A673 (cell line): ENCODE measurements around the gene CRB1. TPM values are rescaled to one million over a fixed set of nuclear protein-coding genes. Genes with fewer than 3 reads are reported as not detected.
"Not testable (repeated sequence)": the region's sequence is repeated elsewhere in the genome, so short reads cannot be mapped to it uniquely, and the experiment has no call there.

ENCODE experiments used
- BruUV-seq: library from RNA; stranded (reverse); fragments of 400-500 nt; replicated peaks from 2 replicates; lab custom pipeline; 2021; lab: Mats Ljungman, UMichigan
- CTCF ChIA-PET: fragments of 300-600 bp; sonication (Branson Sonifier 250); formaldehyde crosslinking; loops from one replicate; lab custom pipeline; 2022; ENCODE audit warnings: antibody characterized with exemption; lab: Charles Lee
- POLR2A ChIA-PET: fragments of 300-600 bp; sonication (Branson Sonifier 250); formaldehyde crosslinking; loops from one replicate; lab custom pipeline; 2022; ENCODE audit warnings: antibody characterized with exemption; ENCODE audit not compliant: low non-redundant PET; lab: Charles Lee
- DNase-seq: peaks from one replicate; pipeline ENCODE4 v3.0.0-alpha.2; 2015; ENCODE audit warnings: low spot score
- H3K27ac ChIP-seq: fragments of 200-600 bp; sonication (generic); 2 replicates; pipeline ENCODE4 v1.5.1; 2016; ENCODE audit warnings: mixed run types, low read depth, mild to moderate bottlenecking, mixed read lengths, antibody characterized with exemption, low read length; ENCODE audit not compliant: poor library complexity, severe bottlenecking
- H3K27me3 ChIP-seq: fragments of 200-600 bp; sonication (generic); replicated peaks from 2 replicates; pipeline ENCODE4 v1.6.1; 2017; ENCODE audit warnings: mixed run types, low read depth, mild to moderate bottlenecking, mixed read lengths, antibody characterized with exemption, low read length; ENCODE audit not compliant: insufficient read depth, poor library complexity
- H3K36me3 ChIP-seq: fragments of 200-600 bp; sonication (generic); 2 replicates; pipeline ENCODE4 v1.6.1; 2016; ENCODE audit warnings: mixed run types, mild to moderate bottlenecking, mixed read lengths, antibody characterized with exemption, low read length; ENCODE audit not compliant: insufficient read depth, poor library complexity, severe bottlenecking
- H3K4me1 ChIP-seq: fragments of 200-600 bp; sonication (generic); 2 replicates; pipeline ENCODE4 v1.6.1; 2017; ENCODE audit warnings: mixed run types, mild to moderate bottlenecking, mixed read lengths, antibody characterized with exemption, low read length; ENCODE audit not compliant: insufficient read depth, poor library complexity, severe bottlenecking
- H3K4me3 ChIP-seq: fragments of 200-600 bp; sonication (generic); 2 replicates; pipeline ENCODE4 v1.5.1; 2016; ENCODE audit warnings: low read depth, mixed run types, mild to moderate bottlenecking, mixed read lengths, low read length; ENCODE audit not compliant: poor library complexity, severe bottlenecking
- H3K9me3 ChIP-seq: fragments of 200-600 bp; sonication (generic); 2 replicates; pipeline ENCODE4 v1.6.1; 2016; ENCODE audit warnings: mixed run types, low read depth, mild to moderate bottlenecking, mixed read lengths, antibody characterized with exemption, low read length; ENCODE audit not compliant: poor library complexity, severe bottlenecking
- CTCF ChIP-seq: fragments of 300-800, 200-600 bp; sonication (generic); conservative IDR thresholded peaks from 2 replicates; pipeline ENCODE4 v1.5.1; 2017; ENCODE audit warnings: low read depth, mild to moderate bottlenecking, antibody characterized with exemption, low read length, moderate library complexity, mixed read lengths
- EZH2 ChIP-seq: fragments of 200-600 bp; sonication (generic); IDR thresholded peaks from 2 replicates; pipeline ENCODE4 v1.6.1; 2017; ENCODE audit warnings: borderline replicate concordance, low read depth, mild to moderate bottlenecking, mixed read lengths, antibody characterized with exemption, low read length; ENCODE audit not compliant: poor library complexity, severe bottlenecking
- intact Hi-C: fragments of 100-400 bp; cut with micrococcal nuclease; formaldehyde crosslinking; loops from one replicate; pipeline ENCODE4 v1.10.0; 2022; ENCODE audit not compliant: unreplicated experiment
- total RNA-seq: library from RNA; stranded (reverse); gene quantifications from 2 replicates; pipeline ENCODE4 v1.2.3, GENCODE V29; 2021

The CRB1 gene
- total RNA-seq, 1 experiment from 2014 or later: not detected

GRCh38 chr1:197400522-197400902 is 132.5 kb downstream of the CRB1 start:
- POLR2A ChIA-PET: no interaction called here
- intact Hi-C loops: loop anchor here (5.0 kb wide), 1 partner anchor 117 kb away; no protein-coding TSS in a partner anchor
- H3K36me3 ChIP-seq: no peaks in the 10 kb centered on the region
- CTCF ChIA-PET: interaction anchor here (0.6 to 1.1 kb wide), 5 partner anchors 10 to 116 kb away, joined by 3 to 12 read pairs (median 9); no protein-coding TSS in a partner anchor
- H3K4me3 ChIP-seq: no peak overlapping the region
- no peaks in the 10 kb centered on the region for H3K27me3 ChIP-seq
- no TSS peak for BruUV-seq
- DNase-seq: no peak
- no peak for TF ChIP-seq EZH2
- no peak for TF ChIP-seq CTCF
- H3K9me3 ChIP-seq: no peaks in the 10 kb centered on the region
- no peak overlapping the region for H3K27ac ChIP-seq
- no peaks in the 10 kb centered on the region for H3K4me1 ChIP-seq

- Histone ChIP-seq H3K4me3 (no peak overlapping the region), H3K27me3 (no peaks in the 10 kb centered on the region), H3K9me3 (no peaks in the 10 kb centered on the region), H3K4me1 (no peaks in the 10 kb centered on the region), H3K27ac (no peak overlapping the region), H3K36me3 (no peaks in the 10 kb centered on the region)
- POLR2A ChIA-PET: no interaction called here
- CTCF ChIA-PET: no interaction called here
- DNase-seq: no peak
- BruUV-seq: no TSS peak
- TF ChIP-seq EZH2: no peak
- intact Hi-C loops: loop anchor here (5.0 kb wide), 1 partner anchor 115 kb away; no protein-coding TSS in a partner anchor
Observed at GRCh38 chr1:197402189-197402588, 134.1 kb downstream of the CRB1 start.

- DNase-seq, POLR2A ChIA-PET, H3K9me3 ChIP-seq, H3K27me3 ChIP-seq, BruUV-seq, H3K27ac ChIP-seq, H3K4me3 ChIP-seq, CTCF ChIA-PET, H3K4me1 ChIP-seq, H3K36me3 ChIP-seq: not testable (repeated sequence)
- intact Hi-C loops: loop anchor here (5.0 kb wide), 1 partner anchor 113 kb away; no protein-coding TSS in a partner anchor
Observed at GRCh38 chr1:197404774-197405173, 136.7 kb downstream of the CRB1 start.

GRCh38 chr1:197405614-197406013 is 137.6 kb downstream of the CRB1 start:
- H3K27ac ChIP-seq, H3K36me3 ChIP-seq, CTCF ChIA-PET, intact Hi-C loops, BruUV-seq, DNase-seq, H3K9me3 ChIP-seq, H3K27me3 ChIP-seq, POLR2A ChIA-PET, H3K4me1 ChIP-seq, H3K4me3 ChIP-seq: not testable (repeated sequence)
